B cell (primary cell): ENCODE data around the gene KRT79. TPM values are rescaled to one million over a fixed set of nuclear protein-coding genes. Genes with fewer than 3 reads are reported as not detected.

Experiments used
- ATAC-seq: fragments of 200-7000 bp; cut with Tn5 transposase; one replicate; pipeline ENCODE4 v1.10.0; 2021; ENCODE audit warnings: low read depth, mild to moderate bottlenecking, moderate number of reproducible peaks, moderate library complexity
- CTCF ChIA-PET: fragments of 350-600 bp; sonication (Branson Sonifier 250); formaldehyde crosslinking; loops from one replicate; lab custom pipeline; 2021; ENCODE audit warnings: antibody characterized with exemption, inconsistent platforms; lab: Charles Lee
- POLR2A ChIA-PET: fragments of 350-600 bp; sonication (Branson Sonifier 250); formaldehyde crosslinking; loops from one replicate; lab custom pipeline; 2021; ENCODE audit warnings: antibody characterized with exemption; lab: Charles Lee
- DNase-seq: peaks from one replicate; pipeline ENCODE4 v3.0.0; 2013
- H2AFZ ChIP-seq: 2 replicates; pipeline ENCODE4 v1.6.1; 2012; ENCODE audit warnings: mild to moderate bottlenecking, low read depth, low read length; ENCODE audit not compliant: insufficient read depth, poor library complexity, severe bottlenecking
- H3K27ac ChIP-seq, 2 donors: 1 replicate in 1 of 2; 2 replicates in 1 of 2; pipeline ENCODE4 v1.5.1; 2012 to 2013; ENCODE audit warnings: low read length in 2 of 2, mild to moderate bottlenecking in 2 of 2, moderate library complexity in 1 of 2
- H3K27me3 ChIP-seq, 4 experiments: fragments of 200-600 bp in 1 of 4; sonication (generic) in 1 of 4; replicated peaks in 1 of 4; 1 replicate in 2 of 4; 2 replicates in 2 of 4; pipeline versions ENCODE4 v1.6.1 to v1.7.0; 2013 to 2016; ENCODE audit warnings: low read length in 3 of 4, mild to moderate bottlenecking in 2 of 4, mixed read lengths in 1 of 4, moderate library complexity in 1 of 4; ENCODE audit not compliant: insufficient read depth in 4 of 4, control insufficient read depth in 3 of 4; ENCODE audit errors: control extremely low read depth in 1 of 4
- H3K36me3 ChIP-seq, 2 experiments: replicated peaks in 1 of 2; 1 replicate in 1 of 2; 2 replicates in 1 of 2; pipeline versions ENCODE4 v1.6.1 to v1.7.1; 2013; ENCODE audit warnings: low read length in 1 of 2; ENCODE audit not compliant: insufficient read depth in 2 of 2, control insufficient read depth in 1 of 2; ENCODE audit errors: control extremely low read depth in 1 of 2, extremely low read depth in 1 of 2
- H3K4me1 ChIP-seq, 2 donors: fragments of 200-600 bp in 1 of 2; sonication (generic) in 1 of 2; 1 replicate in 1 of 2; 2 replicates in 1 of 2; pipeline versions ENCODE4 v1.5.1 to v1.6.1; 2013 to 2017; ENCODE audit warnings: low read length in 2 of 2; ENCODE audit not compliant: control insufficient read depth in 2 of 2, insufficient read depth in 2 of 2
- H3K4me2 ChIP-seq: replicated peaks from 2 replicates; pipeline ENCODE3; 2012; ENCODE audit warnings: mild to moderate bottlenecking, low read depth, low read length; ENCODE audit not compliant: poor library complexity, severe bottlenecking
- H3K4me3 ChIP-seq, 5 experiments: fragments of 200-600 bp in 1 of 5; sonication (generic) in 1 of 5; 1 replicate in 3 of 5; 2 replicates in 2 of 5; pipeline versions ENCODE4 v1.5.1 to v1.7.0; 2011 to 2016; ENCODE audit warnings: low read length in 4 of 5, mild to moderate bottlenecking in 4 of 5, low read depth in 2 of 5, control low read depth in 1 of 5, moderate library complexity in 1 of 5; ENCODE audit not compliant: insufficient read depth in 1 of 5; ENCODE audit errors: control extremely low read depth in 1 of 5, extremely low read depth in 1 of 5
- H3K79me2 ChIP-seq: fragments of 200-600 bp; sonication (generic); one replicate; pipeline ENCODE4 v1.6.0; 2016; ENCODE audit warnings: low read length; ENCODE audit not compliant: control insufficient read depth, insufficient read depth
- H3K9ac ChIP-seq: fragments of 200-600 bp; sonication (generic); 2 replicates; pipeline ENCODE4 v1.6.1; 2017; ENCODE audit warnings: mild to moderate bottlenecking, low read length, moderate library complexity
- H3K9me3 ChIP-seq, 3 donors: one replicate each; pipeline versions ENCODE4 v1.6.1 to v1.7.1; 2013; ENCODE audit warnings: low read length in 2 of 3; ENCODE audit not compliant: control insufficient read depth in 2 of 3, insufficient read depth in 1 of 3; ENCODE audit errors: control extremely low read depth in 1 of 3
- H4K20me1 ChIP-seq: 2 replicates; pipeline ENCODE4 v1.6.0; 2012; ENCODE audit warnings: mild to moderate bottlenecking, low read length; ENCODE audit not compliant: insufficient read depth, control insufficient read depth, poor library complexity, severe bottlenecking
- H3K27ac Mint-ChIP-seq: one replicate; pipeline ENCODE4 v1.8.0; 2021; ENCODE audit warnings: mixed read lengths
- H3K27me3 Mint-ChIP-seq: one replicate; pipeline ENCODE4 v1.8.0; 2021; ENCODE audit warnings: mixed read lengths
- H3K4me1 Mint-ChIP-seq: one replicate; pipeline ENCODE4 v1.8.0; 2021; ENCODE audit warnings: mixed read lengths
- H3K4me3 Mint-ChIP-seq: one replicate; pipeline ENCODE4 v1.8.0; 2021; ENCODE audit warnings: mixed read lengths
- H3K9me3 Mint-ChIP-seq: one replicate; pipeline ENCODE4 v1.8.0; 2022; ENCODE audit warnings: mixed read lengths; ENCODE audit not compliant: insufficient read depth
- EZH2 ChIP-seq: IDR thresholded peaks from 2 replicates; pipeline ENCODE4 v1.6.1; 2012; ENCODE audit warnings: borderline replicate concordance, low read depth, mild to moderate bottlenecking, moderate library complexity, low read length; ENCODE audit not compliant: insufficient read depth, poor library complexity, severe bottlenecking
- WGBS: methylation state at CpG from one replicate; pipeline ENCODE4 v1.1.5; 2013; ENCODE audit warnings: missing lambda C conversion rate; ENCODE audit not compliant: insufficient coverage; 5-methylcytosine and 5-hydroxymethylcytosine counted together
- intact Hi-C: fragments of 100-400 bp; cut with micrococcal nuclease; formaldehyde crosslinking; loops from one replicate; pipeline ENCODE4 v1.10.0; 2022
- polyA plus RNA-seq: library from polyadenylated mRNA; depleted of rRNA; stranded (reverse); fragments of >200 nt; gene quantifications from 2 replicates; pipeline ENCODE4 v1.2.3, GENCODE V29; 2012
- total RNA-seq, 2 donors: library from RNA; stranded (reverse); fragments of 120-200 nt in 1 of 2; gene quantifications; 1 replicate in 1 of 2; 2 replicates in 1 of 2; pipeline versions ENCODE4 v1.2.3 to v1.2.4, GENCODE V29; 2013 to 2022
- TF ChIP-seq, protein P1 (sequence below): fragments of 200-600 bp; IDR thresholded peaks from one replicate; pipeline ENCODE4 v1.8.0; 2022; ENCODE audit warnings: antibody characterized with exemption, mild to moderate bottlenecking

The KRT79 gene
- total and polyA plus RNA-seq, 2 donors (not counting 1 experiment from before 2014, with no cell fraction given): not detected

GRCh38 chr12:52831251-52831650, 2.9 kb downstream of the KRT79 start:
- Histone ChIP-seq H2AFZ (no peak overlapping the region), H3K27ac (no peak overlapping the region), H3K36me3 (no peaks in the 10 kb centered on the region), H3K4me3 (no peak overlapping the region), H3K4me2 (no peak overlapping the region), H4K20me1 (no peaks in the 10 kb centered on the region), H3K9ac (no peak overlapping the region), H3K27me3 (peaks cover 0 to 4% (median 0%) of the 10 kb centered on the region in 4 experiments), H3K4me1 (no peaks in the 10 kb centered on the region), H3K79me2 (no peaks in the 10 kb centered on the region), H3K9me3 (no peaks in the 10 kb centered on the region)
- ATAC-seq (no peak), DNase-seq (no peak)
- no peak for TF ChIP-seq EZH2
- TF ChIP-seq, protein P1, sequence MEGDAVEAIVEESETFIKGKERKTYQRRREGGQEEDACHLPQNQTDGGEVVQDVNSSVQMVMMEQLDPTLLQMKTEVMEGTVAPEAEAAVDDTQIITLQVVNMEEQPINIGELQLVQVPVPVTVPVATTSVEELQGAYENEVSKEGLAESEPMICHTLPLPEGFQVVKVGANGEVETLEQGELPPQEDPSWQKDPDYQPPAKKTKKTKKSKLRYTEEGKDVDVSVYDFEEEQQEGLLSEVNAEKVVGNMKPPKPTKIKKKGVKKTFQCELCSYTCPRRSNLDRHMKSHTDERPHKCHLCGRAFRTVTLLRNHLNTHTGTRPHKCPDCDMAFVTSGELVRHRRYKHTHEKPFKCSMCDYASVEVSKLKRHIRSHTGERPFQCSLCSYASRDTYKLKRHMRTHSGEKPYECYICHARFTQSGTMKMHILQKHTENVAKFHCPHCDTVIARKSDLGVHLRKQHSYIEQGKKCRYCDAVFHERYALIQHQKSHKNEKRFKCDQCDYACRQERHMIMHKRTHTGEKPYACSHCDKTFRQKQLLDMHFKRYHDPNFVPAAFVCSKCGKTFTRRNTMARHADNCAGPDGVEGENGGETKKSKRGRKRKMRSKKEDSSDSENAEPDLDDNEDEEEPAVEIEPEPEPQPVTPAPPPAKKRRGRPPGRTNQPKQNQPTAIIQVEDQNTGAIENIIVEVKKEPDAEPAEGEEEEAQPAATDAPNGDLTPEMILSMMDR: no peak
- ChIA-PET POLR2A (no interaction called here), CTCF (no interaction called here)
- Mint-ChIP-seq H3K27ac (no peak overlapping the region), H3K4me1 (no peaks in the 10 kb centered on the region), H3K4me3 (no peak overlapping the region), H3K27me3 (peaks cover 20% of the 10 kb centered on the region), H3K9me3 (no peaks in the 10 kb centered on the region)
- 89% methylated on average over 7 of the region's 7 CpGs for WGBS
- intact Hi-C loops: no loop called here

DNA sequence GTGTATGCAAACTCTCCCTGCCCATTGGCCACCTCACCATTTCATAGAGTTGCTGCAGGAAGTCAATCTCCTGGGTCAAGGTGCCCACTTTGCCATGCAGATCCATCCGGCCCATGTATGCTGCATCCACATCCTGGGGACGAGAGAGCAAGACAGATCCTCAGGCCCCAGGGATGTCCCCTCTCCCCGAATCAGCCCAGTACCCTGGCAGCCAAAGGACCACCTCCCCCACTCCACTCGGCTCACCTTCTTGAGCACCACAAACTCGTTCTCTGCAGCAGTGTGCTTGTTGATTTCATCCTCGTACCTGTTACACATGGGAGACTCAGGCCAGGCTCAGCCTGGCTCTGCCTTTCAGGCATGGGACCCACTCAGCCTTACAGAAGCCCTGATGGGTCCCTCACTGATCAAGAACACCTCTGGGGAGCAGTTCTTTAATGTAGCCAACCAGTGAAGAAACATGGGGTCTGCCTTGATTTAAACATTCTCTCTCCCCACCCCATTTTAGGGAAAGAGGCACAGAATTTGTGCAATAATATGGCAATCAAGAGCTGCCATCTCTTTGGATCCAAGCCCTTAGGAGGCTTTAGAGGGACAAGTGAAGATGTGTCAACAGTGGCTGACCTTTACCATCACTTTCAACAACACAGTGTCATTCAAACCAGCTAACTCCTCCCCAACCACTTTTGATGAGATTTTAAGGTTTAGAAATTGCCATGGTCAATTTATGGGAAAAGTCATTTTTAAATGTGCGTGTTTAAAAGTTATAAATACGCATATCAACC, 3.9 kb downstream of the KRT79 start:
- H3K9me3 Mint-ChIP-seq: no peaks in the 10 kb centered on the region
- CTCF ChIA-PET: no interaction called here
- Histone ChIP-seq H3K27me3 (peaks cover 0 to 8% (median 0%) of the 10 kb centered on the region in 4 experiments), H4K20me1 (no peaks in the 10 kb centered on the region), H3K4me3 (no peak overlapping the region), H2AFZ (no peak overlapping the region), H3K36me3 (no peaks in the 10 kb centered on the region), H3K4me1 (no peaks in the 10 kb centered on the region), H3K4me2 (no peak overlapping the region), H3K79me2 (no peaks in the 10 kb centered on the region), H3K27ac (no peak overlapping the region), H3K9ac (no peak overlapping the region), H3K9me3 (no peaks in the 10 kb centered on the region)
- H3K4me1 Mint-ChIP-seq: no peaks in the 10 kb centered on the region
- intact Hi-C loops: no loop called here
- ATAC-seq (no peak), DNase-seq (no peak)
- no peak for TF ChIP-seq EZH2
- TF ChIP-seq, protein P1: no peak
- peaks cover 24% of the 10 kb centered on the region for H3K27me3 Mint-ChIP-seq
- H3K4me3 Mint-ChIP-seq: no peak overlapping the region
- H3K27ac Mint-ChIP-seq: no peak overlapping the region
- WGBS: 83% methylated on average over 6 of the region's 8 CpGs
- POLR2A ChIA-PET: no interaction called here
